ENCODE results near the gene EXTL1. TPM values are rescaled to one million over a fixed set of nuclear protein-coding genes. Genes with fewer than 3 reads are reported as not detected.
A peak's percentile ranks its signal among the peaks of the same experiment; 100 is the strongest.

EXTL1 gene
- total RNA-seq, 3 donors from 2014 or later, result 0.98 to 2.8 TPM; not detected in 1

GRCh38 chr1:26044414-26044813, 22.8 kb downstream of the EXTL1 start:
- DNase-seq (ENCODE audit: low spot score in 2 of 2), result no peak
- TF ChIP-seq POLR2A (IDR thresholded peaks at IDR 0.05) (no peak), POLR2AphosphoS5 (IDR thresholded peaks at IDR 0.05) (no peak)
- TF ChIP-seq, protein P1, sequence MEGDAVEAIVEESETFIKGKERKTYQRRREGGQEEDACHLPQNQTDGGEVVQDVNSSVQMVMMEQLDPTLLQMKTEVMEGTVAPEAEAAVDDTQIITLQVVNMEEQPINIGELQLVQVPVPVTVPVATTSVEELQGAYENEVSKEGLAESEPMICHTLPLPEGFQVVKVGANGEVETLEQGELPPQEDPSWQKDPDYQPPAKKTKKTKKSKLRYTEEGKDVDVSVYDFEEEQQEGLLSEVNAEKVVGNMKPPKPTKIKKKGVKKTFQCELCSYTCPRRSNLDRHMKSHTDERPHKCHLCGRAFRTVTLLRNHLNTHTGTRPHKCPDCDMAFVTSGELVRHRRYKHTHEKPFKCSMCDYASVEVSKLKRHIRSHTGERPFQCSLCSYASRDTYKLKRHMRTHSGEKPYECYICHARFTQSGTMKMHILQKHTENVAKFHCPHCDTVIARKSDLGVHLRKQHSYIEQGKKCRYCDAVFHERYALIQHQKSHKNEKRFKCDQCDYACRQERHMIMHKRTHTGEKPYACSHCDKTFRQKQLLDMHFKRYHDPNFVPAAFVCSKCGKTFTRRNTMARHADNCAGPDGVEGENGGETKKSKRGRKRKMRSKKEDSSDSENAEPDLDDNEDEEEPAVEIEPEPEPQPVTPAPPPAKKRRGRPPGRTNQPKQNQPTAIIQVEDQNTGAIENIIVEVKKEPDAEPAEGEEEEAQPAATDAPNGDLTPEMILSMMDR (IDR thresholded peaks at IDR 0.05), result no peak
- peaks cover 0 to 13% of the 10 kb centered on the region in 2 donors for H3K4me1 ChIP-seq
- intact Hi-C loops (cut with DNase I; ENCODE audit: low total_unique reads), result no loop called here
- H3K27me3 ChIP-seq, result peaks cover 0 to 58% of the 10 kb centered on the region in 2 donors
- no peaks in the 10 kb centered on the region for H3K36me3 ChIP-seq
- H3K4me3 ChIP-seq, result no peak overlapping the region
- H3K27ac ChIP-seq, result no peak overlapping the region
- no peaks in the 10 kb centered on the region for H3K9me3 ChIP-seq

GRCh38 chr1:26044971-26045721, 23.6 kb downstream of the EXTL1 start:
- no peak for DNase-seq (ENCODE audit: low spot score in 2 of 2)

GRCh38 chr1:26045722-26046245, 24.2 kb downstream of the EXTL1 start, which contains the start of gene SLC30A2:
Gene SLC30A2, minus strand, starts transcription at chr1:26046118. Its CDS starts 222 bp downstream, at chr1:26045896.
- DNase-seq (ENCODE audit: low spot score in 2 of 2), result no peak
- H3K27me3 ChIP-seq, result peaks cover 0 to 58% of the 10 kb centered on the region in 2 donors
- no peaks in the 10 kb centered on the region for H3K36me3 ChIP-seq
- no peak for TF ChIP-seq POLR2AphosphoS5 (IDR thresholded peaks at IDR 0.05)
- TF ChIP-seq, protein P1 (IDR thresholded peaks at IDR 0.05), result no peak
- no peak for TF ChIP-seq POLR2A (IDR thresholded peaks at IDR 0.05)
- peak within 1 kb of the TSS; percentile 4 to 53 (median 34) for H3K4me3 ChIP-seq
- no peaks in the 10 kb centered on the region for H3K9me3 ChIP-seq
- H3K4me1 ChIP-seq, result peaks cover 0 to 13% of the 10 kb centered on the region in 2 donors
- intact Hi-C loops (cut with DNase I; ENCODE audit: low total_unique reads), result no loop called here
- no peak within 1 kb of the TSS for H3K27ac ChIP-seq

More at GRCh38 chr1:26044971-26045721, 23.6 kb downstream of the EXTL1 start:
- TF ChIP-seq POLR2A (IDR thresholded peaks at IDR 0.05) (no peak), POLR2AphosphoS5 (IDR thresholded peaks at IDR 0.05) (no peak)
- TF ChIP-seq, protein P1 (IDR thresholded peaks at IDR 0.05), result no peak
- Histone ChIP-seq H3K4me1 (peaks cover 0 to 13% of the 10 kb centered on the region in 2 donors), H3K4me3 (peak overlapping the region in 2 of 3 donors; percentile 34 to 53), H3K27me3 (peaks cover 0 to 58% of the 10 kb centered on the region in 2 donors), H3K36me3 (no peaks in the 10 kb centered on the region), H3K9me3 (no peaks in the 10 kb centered on the region), H3K27ac (no peak overlapping the region)
- intact Hi-C loops (cut with DNase I; ENCODE audit: low total_unique reads), result no loop called here

DNA sequence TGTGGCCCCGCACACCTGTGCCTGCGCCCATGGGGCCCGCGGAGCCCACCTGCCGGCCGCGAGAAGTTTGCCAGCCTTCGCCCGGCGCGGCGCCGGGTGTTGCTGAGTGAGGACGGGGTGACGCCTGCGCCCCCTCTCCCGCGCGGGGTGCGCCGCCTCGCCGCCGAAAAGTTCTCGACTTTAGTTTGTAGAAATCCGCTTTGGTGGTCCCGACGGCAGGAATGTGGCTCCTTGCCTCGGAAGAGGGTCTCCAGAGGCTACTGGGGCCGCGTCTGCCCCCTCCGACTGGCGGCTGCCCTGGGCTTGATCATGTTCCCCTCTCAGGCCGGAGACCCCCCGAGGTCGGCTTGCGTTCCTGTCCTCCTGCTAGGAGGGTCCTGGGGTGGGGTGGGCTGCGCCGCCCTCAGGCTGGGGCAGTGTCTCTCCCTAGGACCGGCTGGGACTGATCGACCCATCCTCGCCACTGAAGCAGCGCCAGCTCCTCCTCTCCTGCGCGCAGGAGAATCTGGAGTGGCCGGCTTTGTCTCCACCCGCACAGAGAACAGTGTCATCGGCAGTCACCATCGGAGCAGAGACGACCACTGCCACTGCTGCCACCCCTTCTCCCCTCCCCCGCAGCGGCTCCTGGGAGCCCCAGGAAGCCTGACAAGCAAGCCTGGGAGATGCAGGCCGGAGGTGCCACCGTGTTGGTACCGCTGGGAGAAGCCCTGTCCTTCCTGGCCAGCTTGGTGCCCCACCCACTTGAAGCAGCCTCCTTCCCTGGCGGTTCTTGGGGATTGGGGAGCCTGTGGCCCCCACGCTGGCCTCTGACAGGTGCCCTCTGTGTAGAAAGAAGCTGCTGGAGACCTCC, 24.9 kb downstream of the EXTL1 start:
- no peaks in the 10 kb centered on the region for H3K9me3 ChIP-seq
- intact Hi-C loops (cut with DNase I; ENCODE audit: low total_unique reads), result no loop called here
- peak overlapping the region; percentile 4 to 53 (median 34) for H3K4me3 ChIP-seq
- no peak for DNase-seq (ENCODE audit: low spot score in 2 of 2)
- peaks cover 0 to 58% of the 10 kb centered on the region in 2 donors for H3K27me3 ChIP-seq
- peaks cover 0 to 13% of the 10 kb centered on the region in 2 donors for H3K4me1 ChIP-seq
- TF ChIP-seq POLR2A (IDR thresholded peaks at IDR 0.05) (no peak), POLR2AphosphoS5 (IDR thresholded peaks at IDR 0.05) (no peak)
- TF ChIP-seq, protein P1 (IDR thresholded peaks at IDR 0.05), result no peak
- H3K36me3 ChIP-seq, result no peaks in the 10 kb centered on the region
- H3K27ac ChIP-seq, result no peak overlapping the region

Measured in breast epithelium (tissue), 4 donors.